GM19372 (cell line): ENCODE data around the gene IRGC.

Source experiments
- ATAC-seq: cut with Tn5 transposase; IDR thresholded peaks from one replicate; pipeline ENCODE4 v1.9.1; 2021; ENCODE audit warnings: mild to moderate bottlenecking, low read depth, moderate library complexity; ENCODE audit not compliant: unreplicated experiment

Gene IRGC

GRCh38 chr19:43690890-43691289 is 25.0 kb upstream of the IRGC start:
- ATAC-seq: no peak

GRCh38 chr19:43691755-43692154 is 24.1 kb upstream of the IRGC start:
- ATAC-seq: no peak

GRCh38 chr19:43692385-43692784 is 23.5 kb upstream of the IRGC start:
- no peak for ATAC-seq

- ATAC-seq: no peak
Measured at GRCh38 chr19:43692877-43693276, 23.0 kb upstream of the IRGC start.

GRCh38 chr19:43694553-43694952 is 21.3 kb upstream of the IRGC start:
- ATAC-seq: no peak

GRCh38 chr19:43695985-43696704 is 19.7 kb upstream of the IRGC start:
- ATAC-seq: no peak

- ATAC-seq: no peak
Measured at GRCh38 chr19:43697295-43697694, 18.6 kb upstream of the IRGC start.

- no peak for ATAC-seq
Measured at GRCh38 chr19:43699506-43700394, 16.1 kb upstream of the IRGC start.

- ATAC-seq: no peak
Measured at GRCh38 chr19:43700395-43701000, 15.4 kb upstream of the IRGC start.

- ATAC-seq: no peak
Measured at GRCh38 chr19:43704002-43704705, 11.7 kb upstream of the IRGC start.

- ATAC-seq: no peak
Measured at GRCh38 chr19:43705729-43706128, 10.1 kb upstream of the IRGC start.

GRCh38 chr19:43707158-43707712 is 8.6 kb upstream of the IRGC start:
- ATAC-seq: no peak

GRCh38 chr19:43708716-43709115 is 7.2 kb upstream of the IRGC start:
- no peak for ATAC-seq

GRCh38 chr19:43711751-43712355 is 4.0 kb upstream of the IRGC start:
- no peak for ATAC-seq

- no peak for ATAC-seq
Measured at GRCh38 chr19:43713208-43713607, 2.7 kb upstream of the IRGC start.

- ATAC-seq: no peak
Measured at GRCh38 chr19:43718627-43719377, 2.9 kb downstream of the IRGC start.

GRCh38 chr19:43719378-43719868 is 3.5 kb downstream of the IRGC start:
- ATAC-seq: no peak

GRCh38 chr19:43719918-43720317 is 4.0 kb downstream of the IRGC start:
- ATAC-seq: no peak

- ATAC-seq: no peak
Measured at GRCh38 chr19:43720936-43721335, 5.1 kb downstream of the IRGC start.
